SU-DHL-6 (cell line): ENCODE data around the gene TMEM43.

Source experiments
- H2AFZ ChIP-seq: fragments of 200-600 bp; sonication (generic); 2 replicates; pipeline ENCODE4 v1.6.1; 2014; ENCODE audit warnings: low read depth, mild to moderate bottlenecking, moderate library complexity, mixed read lengths, antibody characterized with exemption, low read length; ENCODE audit not compliant: severe bottlenecking
- H3F3A ChIP-seq: fragments of 200-600 bp; shearing (Covaris generic); 2 replicates; pipeline ENCODE4 v1.6.0; 2016; ENCODE audit warnings: antibody characterized with exemption, mild to moderate bottlenecking; ENCODE audit not compliant: insufficient read depth
- H3K27ac ChIP-seq: fragments of 200-600 bp; sonication (generic); 2 replicates; pipeline ENCODE4 v1.5.1; 2016; ENCODE audit warnings: low read depth, mild to moderate bottlenecking, low read length, moderate library complexity, mixed read lengths
- H3K27me3 ChIP-seq: fragments of 200-600 bp; sonication (generic), shearing (Covaris generic); 2 replicates; pipeline ENCODE4 v1.6.0; 2014; ENCODE audit warnings: mild to moderate bottlenecking, low read length
- H3K36me3 ChIP-seq: fragments of 200-600 bp; sonication (generic); 2 replicates; pipeline ENCODE4 v1.6.1; 2014; ENCODE audit warnings: mild to moderate bottlenecking, low read length, mixed read lengths
- H3K4me2 ChIP-seq: fragments of 300-600, 200-600 bp; shearing (Covaris generic), sonication (generic); 2 replicates; pipeline ENCODE4 v1.6.0; 2014; ENCODE audit warnings: low read length, low read depth, mild to moderate bottlenecking; ENCODE audit not compliant: poor library complexity, severe bottlenecking
- H3K4me3 ChIP-seq: fragments of 200-600 bp; sonication (generic); 2 replicates; pipeline ENCODE4 v1.5.1; 2014; ENCODE audit warnings: antibody characterized with exemption, low read length, mild to moderate bottlenecking, mixed read lengths; ENCODE audit not compliant: insufficient read depth, poor library complexity, severe bottlenecking
- H3K79me2 ChIP-seq: fragments of 200-600 bp; sonication (generic); 2 replicates; pipeline ENCODE4 v1.6.1; 2014; ENCODE audit warnings: mild to moderate bottlenecking, low read length, moderate library complexity; ENCODE audit not compliant: insufficient read depth
- H3K9ac ChIP-seq: fragments of 200-600 bp; sonication (generic); 2 replicates; pipeline ENCODE4 v1.7.0; 2014; ENCODE audit warnings: mild to moderate bottlenecking, low read length
- H3K9me2 ChIP-seq: fragments of 200-600 bp; sonication (generic); replicated peaks from 2 replicates; pipeline ENCODE4 v1.6.1; 2014; ENCODE audit warnings: low read length; ENCODE audit not compliant: insufficient read depth
- H3K9me3 ChIP-seq: fragments of 200-600 bp; sonication (generic); 2 replicates; pipeline ENCODE4 v1.6.1; 2014; ENCODE audit warnings: low read length, mixed read lengths; ENCODE audit not compliant: insufficient read depth
- H4K20me1 ChIP-seq: fragments of 200-600 bp; sonication (generic); 2 replicates; pipeline ENCODE4 v1.6.1; 2014; ENCODE audit warnings: low read depth, mild to moderate bottlenecking, antibody characterized with exemption, low read length, moderate library complexity, mixed read lengths
- CTCF ChIP-seq: fragments of 200-600 bp; sonication (generic); IDR thresholded peaks from one replicate; pipeline ENCODE4 v1.5.1; 2017; ENCODE audit warnings: antibody characterized with exemption, mild to moderate bottlenecking, low read length, moderate library complexity; ENCODE audit not compliant: insufficient read depth, poor library complexity, severe bottlenecking
- EZH2phosphoT487 ChIP-seq: fragments of 200-600 bp; sonication (generic), shearing (Covaris generic); conservative IDR thresholded peaks from 2 replicates; pipeline ENCODE4 v1.6.1; 2018; ENCODE audit warnings: mild to moderate bottlenecking, antibody characterized with exemption, low read length, moderate library complexity, mixed read lengths

Gene TMEM43

GRCh38 chr3:14159426-14159825 is 34.6 kb downstream of the TMEM43 start:
- Histone ChIP-seq H3K79me2 (no peaks in the 10 kb centered on the region), H3K9me2 (no peaks in the 10 kb centered on the region), H3K9me3 (0 out of 2 replicates have a peak, but pooled peaks cover 8% of the 10 kb centered on the region), H3K36me3 (peaks cover 46% of the 10 kb centered on the region), H3K9ac (no peak overlapping the region), H3K27me3 (no peaks in the 10 kb centered on the region), H3K4me2 (no peak overlapping the region), H2AFZ (no peak overlapping the region), H3F3A (no peaks in the 10 kb centered on the region), H4K20me1 (no peaks in the 10 kb centered on the region), H3K27ac (no peak overlapping the region), H3K4me3 (no peak overlapping the region)
- no peak for TF ChIP-seq CTCF
- TF ChIP-seq EZH2phosphoT487 = no peak

- 0 out of 2 replicates have a peak, but pooled peaks cover 8% of the 10 kb centered on the region for H3K9me3 ChIP-seq
- no peak overlapping the region for H3K27ac ChIP-seq
- TF ChIP-seq EZH2phosphoT487 (no peak), CTCF (no peak)
- no peaks in the 10 kb centered on the region for H4K20me1 ChIP-seq
- no peak overlapping the region for H3K9ac ChIP-seq
- no peaks in the 10 kb centered on the region for H3K27me3 ChIP-seq
- H2AFZ ChIP-seq = no peak overlapping the region
- no peaks in the 10 kb centered on the region for H3K79me2 ChIP-seq
- H3K4me2 ChIP-seq = no peak overlapping the region
- H3K36me3 ChIP-seq = peaks cover 48% of the 10 kb centered on the region
- H3K4me3 ChIP-seq = no peak overlapping the region
- H3F3A ChIP-seq = no peaks in the 10 kb centered on the region
- H3K9me2 ChIP-seq = no peaks in the 10 kb centered on the region
Observed at GRCh38 chr3:14161282-14161681, 36.4 kb downstream of the TMEM43 start.

- Histone ChIP-seq H3K36me3 (peaks cover 48% of the 10 kb centered on the region), H3K4me3 (no peak overlapping the region), H3K79me2 (no peaks in the 10 kb centered on the region), H4K20me1 (no peaks in the 10 kb centered on the region), H2AFZ (no peak overlapping the region), H3K9ac (no peak overlapping the region), H3K4me2 (no peak overlapping the region), H3K27me3 (no peaks in the 10 kb centered on the region), H3K9me2 (no peaks in the 10 kb centered on the region), H3K27ac (no peak overlapping the region), H3K9me3 (0 out of 2 replicates have a peak, but pooled peaks cover 8% of the 10 kb centered on the region), H3F3A (no peaks in the 10 kb centered on the region)
- TF ChIP-seq CTCF (no peak), EZH2phosphoT487 (no peak)
Observed at GRCh38 chr3:14162178-14162577, 37.3 kb downstream of the TMEM43 start.
